Skeletal muscle satellite cell (primary cell): ENCODE data around the gene TSHZ2.
"Not testable (repeated sequence)": the region's sequence is repeated elsewhere in the genome, so short reads cannot be mapped to it uniquely, and the experiment has no call there.

ENCODE experiments used
- H3K27me3 ChIP-seq: 2 replicates; pipeline ENCODE4 v1.7.0; 2013; ENCODE audit warnings: low read length; ENCODE audit not compliant: control insufficient read depth, insufficient read depth
- H3K36me3 ChIP-seq: 2 replicates; pipeline ENCODE4 v1.7.0; 2013; ENCODE audit warnings: mild to moderate bottlenecking, control low read depth, low read length; ENCODE audit not compliant: insufficient read depth
- H3K4me1 ChIP-seq: 2 replicates; pipeline ENCODE4 v1.7.0; 2013; ENCODE audit warnings: low read length; ENCODE audit not compliant: control insufficient read depth, insufficient read depth
- H3K4me2 ChIP-seq: 2 replicates; pipeline ENCODE4 v1.7.0; 2013; ENCODE audit warnings: mild to moderate bottlenecking, low read length
- H3K4me3 ChIP-seq: 2 replicates; pipeline ENCODE4 v1.7.0; 2013; ENCODE audit warnings: low read length
- H3K9ac ChIP-seq: 2 replicates; pipeline ENCODE4 v1.7.0; 2013; ENCODE audit warnings: mild to moderate bottlenecking, low read depth, low read length, moderate library complexity
- H3K9me3 ChIP-seq: replicated peaks from 2 replicates; pipeline ENCODE4 v1.7.0; 2013; ENCODE audit warnings: mild to moderate bottlenecking, control low read depth, low read length

TSHZ2 gene

GRCh38 chr20:53413845-53414244 is 441.7 kb downstream of the TSHZ2 start:
- not testable (repeated sequence) for H3K27me3 ChIP-seq, H3K36me3 ChIP-seq, H3K4me2 ChIP-seq, H3K4me1 ChIP-seq, H3K9ac ChIP-seq, H3K9me3 ChIP-seq, H3K4me3 ChIP-seq

- Histone ChIP-seq H3K36me3 (no peaks in the 10 kb centered on the region), H3K9ac (no peak overlapping the region), H3K9me3 (no peaks in the 10 kb centered on the region), H3K4me1 (no peaks in the 10 kb centered on the region), H3K4me3 (no peak overlapping the region), H3K27me3 (no peaks in the 10 kb centered on the region), H3K4me2 (no peak overlapping the region)
These were observed 447.7 kb downstream of the TSHZ2 start for GRCh38 chr20:53419693-53420460.

- Histone ChIP-seq H3K36me3 (no peaks in the 10 kb centered on the region), H3K9ac (no peak overlapping the region), H3K4me2 (no peak overlapping the region), H3K27me3 (no peaks in the 10 kb centered on the region), H3K4me3 (no peak overlapping the region), H3K9me3 (no peaks in the 10 kb centered on the region), H3K4me1 (no peaks in the 10 kb centered on the region)
These were observed 449.2 kb downstream of the TSHZ2 start for GRCh38 chr20:53421343-53421742.

GRCh38 chr20:53422039-53422438 is 449.9 kb downstream of the TSHZ2 start:
- H3K9me3 ChIP-seq, result no peaks in the 10 kb centered on the region
- no peaks in the 10 kb centered on the region for H3K4me1 ChIP-seq
- H3K36me3 ChIP-seq, result no peaks in the 10 kb centered on the region
- H3K4me2 ChIP-seq, result no peak overlapping the region
- H3K4me3 ChIP-seq, result no peak overlapping the region
- H3K27me3 ChIP-seq, result no peaks in the 10 kb centered on the region
- no peak overlapping the region for H3K9ac ChIP-seq

GRCh38 chr20:53423587-53424146 is 451.5 kb downstream of the TSHZ2 start:
- Histone ChIP-seq H3K36me3 (no peaks in the 10 kb centered on the region), H3K9ac (no peak overlapping the region), H3K9me3 (no peaks in the 10 kb centered on the region), H3K4me1 (no peaks in the 10 kb centered on the region), H3K4me3 (no peak overlapping the region), H3K27me3 (no peaks in the 10 kb centered on the region), H3K4me2 (no peak overlapping the region)

- Histone ChIP-seq H3K4me1 (no peaks in the 10 kb centered on the region), H3K9ac (no peak overlapping the region), H3K4me3 (no peak overlapping the region), H3K27me3 (no peaks in the 10 kb centered on the region), H3K36me3 (no peaks in the 10 kb centered on the region), H3K4me2 (no peak overlapping the region), H3K9me3 (no peaks in the 10 kb centered on the region)
These were observed 453.3 kb downstream of the TSHZ2 start for GRCh38 chr20:53425481-53425880.

- no peak overlapping the region for H3K9ac ChIP-seq
- no peaks in the 10 kb centered on the region for H3K9me3 ChIP-seq
- no peak overlapping the region for H3K4me3 ChIP-seq
- H3K4me2 ChIP-seq, result no peak overlapping the region
- no peaks in the 10 kb centered on the region for H3K4me1 ChIP-seq
- H3K36me3 ChIP-seq, result no peaks in the 10 kb centered on the region
- H3K27me3 ChIP-seq, result no peaks in the 10 kb centered on the region
These were observed 453.8 kb downstream of the TSHZ2 start for GRCh38 chr20:53425941-53426340.

- Histone ChIP-seq H3K9me3 (no peaks in the 10 kb centered on the region), H3K4me3 (no peak overlapping the region), H3K4me1 (no peaks in the 10 kb centered on the region), H3K36me3 (no peaks in the 10 kb centered on the region), H3K9ac (no peak overlapping the region), H3K4me2 (no peak overlapping the region), H3K27me3 (no peaks in the 10 kb centered on the region)
These were observed 454.7 kb downstream of the TSHZ2 start for GRCh38 chr20:53426766-53427312.

GRCh38 chr20:53427951-53428350 is 455.8 kb downstream of the TSHZ2 start:
- H3K4me2 ChIP-seq, result no peak overlapping the region
- no peaks in the 10 kb centered on the region for H3K4me1 ChIP-seq
- no peak overlapping the region for H3K9ac ChIP-seq
- H3K27me3 ChIP-seq, result no peaks in the 10 kb centered on the region
- no peaks in the 10 kb centered on the region for H3K36me3 ChIP-seq
- H3K4me3 ChIP-seq, result no peak overlapping the region
- H3K9me3 ChIP-seq, result no peaks in the 10 kb centered on the region

- Histone ChIP-seq H3K9ac (no peak overlapping the region), H3K27me3 (no peaks in the 10 kb centered on the region), H3K4me1 (no peaks in the 10 kb centered on the region), H3K9me3 (no peaks in the 10 kb centered on the region), H3K4me3 (no peak overlapping the region), H3K36me3 (no peaks in the 10 kb centered on the region), H3K4me2 (no peak overlapping the region)
These were observed 456.4 kb downstream of the TSHZ2 start for GRCh38 chr20:53428588-53428987.

GRCh38 chr20:53428996-53429395 is 456.8 kb downstream of the TSHZ2 start:
- H3K4me3 ChIP-seq, result no peak overlapping the region

GRCh38 chr20:53434662-53435061 is 462.5 kb downstream of the TSHZ2 start:
- peaks cover 4% of the 10 kb centered on the region for H3K27me3 ChIP-seq
- H3K36me3 ChIP-seq, result no peaks in the 10 kb centered on the region
- H3K4me2 ChIP-seq, result no peak overlapping the region
- H3K9ac ChIP-seq, result no peak overlapping the region
- H3K4me1 ChIP-seq, result no peaks in the 10 kb centered on the region
- no peaks in the 10 kb centered on the region for H3K9me3 ChIP-seq
- no peak overlapping the region for H3K4me3 ChIP-seq

More at GRCh38 chr20:53428996-53429395, 456.8 kb downstream of the TSHZ2 start:
- Histone ChIP-seq H3K9me3 (no peaks in the 10 kb centered on the region), H3K27me3 (no peaks in the 10 kb centered on the region), H3K4me2 (no peak overlapping the region), H3K4me1 (no peaks in the 10 kb centered on the region), H3K36me3 (no peaks in the 10 kb centered on the region), H3K9ac (no peak overlapping the region)
